ENCODE measurements around the gene ZNF287. TPM values are rescaled to one million over a fixed set of nuclear protein-coding genes. Genes with fewer than 3 reads are reported as not detected.

Gene ZNF287
- polyA plus RNA-seq, 1 experiment: 7.9 TPM

DNA sequence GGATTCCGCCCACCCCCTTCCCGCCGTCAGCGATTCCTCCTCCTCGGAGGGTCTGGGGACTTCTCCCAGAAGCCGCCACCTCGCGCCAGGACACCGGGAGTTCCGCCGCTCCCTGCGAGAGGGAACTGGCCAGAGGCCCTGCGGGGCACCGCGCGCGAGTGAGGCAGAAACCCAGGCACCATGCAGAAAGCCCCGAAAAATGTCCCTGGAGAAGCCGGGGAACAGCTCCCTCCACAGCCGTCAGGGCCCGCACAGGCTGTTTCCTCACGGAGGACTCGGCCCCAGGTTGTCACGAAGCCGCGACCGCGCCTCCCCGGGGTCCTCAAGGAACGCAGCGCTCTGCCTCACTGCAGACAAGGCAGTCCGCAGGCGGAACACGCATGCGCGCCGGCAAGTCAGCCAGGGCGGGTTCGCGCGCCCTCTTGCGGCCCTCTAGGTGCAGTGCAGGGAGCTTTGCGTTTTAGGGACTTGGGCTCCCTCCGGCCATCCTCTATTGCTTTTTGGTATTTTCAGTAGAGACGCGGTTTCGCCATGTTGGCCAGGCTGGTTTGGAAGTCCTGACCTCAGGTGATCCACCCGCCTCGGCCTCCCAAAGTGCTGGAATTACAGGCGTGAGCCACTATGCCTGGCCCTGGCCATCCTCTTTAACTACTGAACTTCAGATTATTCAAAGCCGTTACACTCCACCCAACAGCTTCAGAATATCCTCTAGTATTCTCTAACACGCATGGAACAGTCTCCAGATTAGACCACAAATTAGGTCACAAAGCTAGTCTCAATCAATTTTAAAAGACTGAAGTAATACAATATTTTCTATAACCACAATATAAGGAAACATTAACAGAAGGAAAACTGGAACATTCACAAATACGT is 20.3 kb upstream of the ZNF287 start:
- Histone ChIP-seq H3K27ac (ENCODE audit: low read depth, low read length) (no peak overlapping the region), H3K9me3 (ENCODE audit: control insufficient read depth, insufficient read depth, low read length) (peaks cover 3% of the 10 kb centered on the region; the same call in 1 of the 2 replicates), H3K27me3 (ENCODE audit: control insufficient read depth, insufficient read depth, low read length) (peaks cover 5% of the 10 kb centered on the region), H3K4me3 (ENCODE audit: low read depth, low read length) (peak overlapping the region; percentile 71)
- TF ChIP-seq, protein P1, sequence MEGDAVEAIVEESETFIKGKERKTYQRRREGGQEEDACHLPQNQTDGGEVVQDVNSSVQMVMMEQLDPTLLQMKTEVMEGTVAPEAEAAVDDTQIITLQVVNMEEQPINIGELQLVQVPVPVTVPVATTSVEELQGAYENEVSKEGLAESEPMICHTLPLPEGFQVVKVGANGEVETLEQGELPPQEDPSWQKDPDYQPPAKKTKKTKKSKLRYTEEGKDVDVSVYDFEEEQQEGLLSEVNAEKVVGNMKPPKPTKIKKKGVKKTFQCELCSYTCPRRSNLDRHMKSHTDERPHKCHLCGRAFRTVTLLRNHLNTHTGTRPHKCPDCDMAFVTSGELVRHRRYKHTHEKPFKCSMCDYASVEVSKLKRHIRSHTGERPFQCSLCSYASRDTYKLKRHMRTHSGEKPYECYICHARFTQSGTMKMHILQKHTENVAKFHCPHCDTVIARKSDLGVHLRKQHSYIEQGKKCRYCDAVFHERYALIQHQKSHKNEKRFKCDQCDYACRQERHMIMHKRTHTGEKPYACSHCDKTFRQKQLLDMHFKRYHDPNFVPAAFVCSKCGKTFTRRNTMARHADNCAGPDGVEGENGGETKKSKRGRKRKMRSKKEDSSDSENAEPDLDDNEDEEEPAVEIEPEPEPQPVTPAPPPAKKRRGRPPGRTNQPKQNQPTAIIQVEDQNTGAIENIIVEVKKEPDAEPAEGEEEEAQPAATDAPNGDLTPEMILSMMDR (IDR thresholded peaks at IDR 0.05; ENCODE audit: low read depth, low read length): peak; percentile 97
- DNase-seq (ENCODE audit: low read depth, low spot score): peak; percentile 67
- POLR2A ChIA-PET: no interaction called here
- CTCF ChIA-PET: interaction anchor here (0.5 to 3.3 kb wide), 38 partner anchors 8 to 601 kb away, joined by 3 to 29 read pairs (median 5); no protein-coding TSS in a partner anchor

DNA sequence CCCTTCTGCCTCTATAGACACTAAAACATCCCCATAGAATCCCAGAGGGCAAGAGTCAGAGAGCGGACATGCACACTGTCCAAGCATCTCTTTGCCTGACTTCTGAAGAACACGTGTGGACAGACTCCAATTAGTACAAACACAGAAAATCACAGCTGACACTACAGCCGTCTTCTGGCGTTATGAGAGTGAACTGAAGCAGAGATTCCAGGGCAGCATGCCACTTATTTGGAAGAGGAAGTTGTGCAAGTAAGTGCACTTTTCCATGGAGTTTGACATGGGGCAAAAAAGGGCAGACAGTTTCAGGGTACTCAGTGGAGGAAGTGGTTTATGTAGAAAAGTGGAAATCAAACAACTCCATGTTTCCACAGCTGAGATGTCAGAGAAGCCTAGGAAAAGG is 16.8 kb upstream of the ZNF287 start:
- DNase-seq (ENCODE audit: low read depth, low spot score): no peak
- TF ChIP-seq, protein P1 (IDR thresholded peaks at IDR 0.05; ENCODE audit: low read depth, low read length): no peak
- Histone ChIP-seq H3K4me3 (ENCODE audit: low read depth, low read length) (no peak overlapping the region), H3K27ac (ENCODE audit: low read depth, low read length) (no peak overlapping the region), H3K27me3 (ENCODE audit: control insufficient read depth, insufficient read depth, low read length) (peaks cover 5% of the 10 kb centered on the region), H3K9me3 (ENCODE audit: control insufficient read depth, insufficient read depth, low read length) (peaks cover 3% of the 10 kb centered on the region; the same call in 1 of the 2 replicates)
- ChIA-PET CTCF (interaction anchor here (0.6 to 1.3 kb wide), 2 partner anchors 133 to 796 kb away, joined by 3 to 4 read pairs; no protein-coding TSS in a partner anchor), POLR2A (no interaction called here)

DNA sequence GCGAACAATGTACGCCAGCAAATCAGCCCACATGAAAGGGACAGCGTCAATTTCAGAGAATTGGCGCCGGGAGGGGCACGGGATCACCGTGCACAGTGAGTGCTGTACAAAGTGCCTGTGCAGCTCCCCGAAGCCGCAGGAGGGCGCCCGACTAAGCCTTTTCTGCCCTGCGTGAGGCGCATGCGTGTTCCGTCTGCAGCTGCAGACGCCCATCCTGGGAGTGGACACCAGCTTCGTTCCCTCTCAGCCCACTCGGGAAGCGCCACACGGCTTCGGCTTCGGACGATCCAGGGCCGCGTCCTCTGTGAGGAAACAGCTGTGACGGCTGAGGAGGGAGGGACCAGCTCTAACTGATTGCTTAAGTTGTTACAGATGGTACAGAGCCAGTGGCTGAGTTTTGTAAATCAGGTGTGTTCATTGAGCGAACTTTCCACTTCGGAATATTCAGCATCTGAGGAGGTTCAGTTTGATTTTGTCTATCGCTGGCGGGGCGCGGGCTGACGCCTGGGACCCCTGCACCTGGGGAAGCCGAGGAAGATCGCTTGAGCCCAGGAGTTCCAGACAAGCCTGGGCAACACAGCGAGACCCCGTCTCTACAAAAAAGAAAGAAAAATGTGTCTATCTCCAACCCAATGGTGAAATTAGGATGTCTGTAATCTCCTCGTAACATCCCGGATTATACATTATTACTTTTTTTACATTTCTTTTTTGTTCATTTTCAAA is 15.4 kb upstream of the ZNF287 start:
- POLR2A ChIA-PET: interaction anchor here (1.2 kb wide), 1 partner anchor 204 kb away, joined by 4 read pairs; the partner anchor contains the start of gene UBB

DNA sequence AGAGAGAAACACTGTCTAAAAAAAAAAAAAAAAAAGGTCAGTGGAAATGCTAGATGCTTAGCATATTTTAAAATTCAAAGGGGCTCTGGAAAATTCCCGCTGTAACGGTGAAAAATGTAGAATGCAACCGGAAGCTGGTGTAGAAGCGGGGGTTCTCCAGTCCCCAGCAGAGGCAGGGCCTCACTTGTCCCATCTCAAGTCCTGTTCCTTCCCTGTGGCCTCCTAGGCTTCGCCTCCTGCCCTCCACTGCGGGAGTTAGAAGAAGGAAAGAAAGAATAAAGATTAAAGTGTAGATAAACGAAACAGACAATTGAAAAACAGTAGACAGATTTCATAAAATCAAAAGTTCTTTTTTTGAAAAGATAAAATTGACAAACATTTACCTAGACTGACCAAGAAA is 14.8 kb upstream of the ZNF287 start:
- Histone ChIP-seq H3K27ac (ENCODE audit: low read depth, low read length) (no peak overlapping the region), H3K4me3 (ENCODE audit: low read depth, low read length) (no peak overlapping the region; the same call in 1 of the 2 replicates), H3K9me3 (ENCODE audit: control insufficient read depth, insufficient read depth, low read length) (peaks cover 3% of the 10 kb centered on the region; the same call in 1 of the 2 replicates), H3K27me3 (ENCODE audit: control insufficient read depth, insufficient read depth, low read length) (peaks cover 5% of the 10 kb centered on the region)
- DNase-seq (ENCODE audit: low read depth, low spot score): no peak
- CTCF ChIA-PET: interaction anchor here (0.6 to 2.6 kb wide), 15 partner anchors 8 to 1693 kb away, joined by 3 to 17 read pairs (median 5); partner anchors contain the start of gene ZNF287
- POLR2A ChIA-PET: interaction anchor here (1.2 kb wide), 1 partner anchor 203 kb away, joined by 4 read pairs; the partner anchor contains the start of gene UBB
- TF ChIP-seq, protein P1 (IDR thresholded peaks at IDR 0.05; ENCODE audit: low read depth, low read length): no peak

More for the DNA sequence above, 15.4 kb upstream of the ZNF287 start:
- Histone ChIP-seq H3K27me3 (ENCODE audit: control insufficient read depth, insufficient read depth, low read length) (peaks cover 5% of the 10 kb centered on the region), H3K4me3 (ENCODE audit: low read depth, low read length) (peak overlapping the region; percentile 55), H3K9me3 (ENCODE audit: control insufficient read depth, insufficient read depth, low read length) (peaks cover 3% of the 10 kb centered on the region; the same call in 1 of the 2 replicates), H3K27ac (ENCODE audit: low read depth, low read length) (no peak overlapping the region)
- TF ChIP-seq, protein P1 (IDR thresholded peaks at IDR 0.05; ENCODE audit: low read depth, low read length): peak; percentile 83
- DNase-seq (ENCODE audit: low read depth, low spot score): peak; percentile 62
- CTCF ChIA-PET: interaction anchor here (0.6 to 2.6 kb wide), 19 partner anchors 8 to 1693 kb away, joined by 3 to 17 read pairs (median 5); partner anchors contain the start of gene ZNF287

Measured in AG04450 (cell line).